A549 (cell line): Measurements from ENCODE around the gene DOP1A. TPM values are rescaled to one million over a fixed set of nuclear protein-coding genes. Genes with fewer than 3 reads are reported as not detected.
"Not testable (repeated sequence)": the region's sequence is repeated elsewhere in the genome, so short reads cannot be mapped to it uniquely, and the experiment has no call there.

Experiments
- ATAC-seq, 2 experiments: fragments of 200-7000 bp in 1 of 2; fragments of >200 bp in 1 of 2; cut with Nextera tagmentation in 1 of 2; cut with Tn5 transposase in 1 of 2; 3 replicates each; pipeline versions ENCODE4 v1.8.0 to v1.9.1; 2018 to 2020; ENCODE audit warnings: mild to moderate bottlenecking in 1 of 2, moderate library complexity in 1 of 2
- CTCF ChIA-PET: fragments of 300-600 bp; sonication (Branson Sonifier 250); formaldehyde crosslinking; extraction: SDS; loops from one replicate; lab custom pipeline; 2021; ENCODE audit warnings: antibody characterized with exemption, inconsistent platforms; lab: Yijun Ruan, JAX
- POLR2A ChIA-PET: fragments of 350-600 bp; formaldehyde crosslinking; extraction: SDS; loops from one replicate; lab custom pipeline; 2021; ENCODE audit warnings: antibody characterized with exemption, inconsistent platforms; lab: Yijun Ruan, JAX
- DNase-seq, 2 experiments: peaks; one replicate each; pipeline versions ENCODE4 v3.0.0 to v3.0.0-alpha.2; 2011 to 2016; ENCODE audit warnings: low read depth in 1 of 2, low spot score in 1 of 2
- FAIRE-seq: peaks from 2 replicates; lab custom pipeline; 2011; peaks lifted over from hg19 to GRCh38; lab: Jason Lieb, UNC
- H3K27ac ChIP-seq, 2 experiments: fragments of >200 bp; sonication (Bioruptor Twin); formaldehyde crosslinking; 3 replicates each; pipeline ENCODE4 v1.5.1; 2016 to 2017
- H3K4me1 ChIP-seq: fragments of >200 bp; sonication (Bioruptor Twin); formaldehyde crosslinking; 3 replicates; pipeline ENCODE4 v1.6.1; 2016
- H3K4me2 ChIP-seq: fragments of >200 bp; sonication (Bioruptor Twin); formaldehyde crosslinking; 3 replicates; pipeline ENCODE4 v1.6.1; 2016
- H3K4me3 ChIP-seq: fragments of >200 bp; sonication (Bioruptor Twin); formaldehyde crosslinking; 3 replicates; pipeline ENCODE4 v1.5.1; 2016
- H3K9me3 ChIP-seq: fragments of >200 bp; sonication (Bioruptor Twin); formaldehyde crosslinking; 3 replicates; pipeline ENCODE4 v1.6.1; 2016
- CBX2 ChIP-seq: fragments of 200-600 bp; sonication (generic); IDR thresholded peaks from 2 replicates; pipeline ENCODE4 v1.6.1; 2016; ENCODE audit warnings: low read depth, mild to moderate bottlenecking, borderline replicate concordance
- CHD2 ChIP-seq: fragments of 150-350 bp; IDR thresholded peaks from 2 replicates; pipeline ENCODE4 v1.6.1; 2014; ENCODE audit warnings: low read length; ENCODE audit not compliant: partially characterized antibody
- CHD4 ChIP-seq: fragments of 200-600 bp; sonication (generic); IDR thresholded peaks from 2 replicates; pipeline ENCODE4 v1.6.1; 2016; ENCODE audit warnings: antibody characterized with exemption, mild to moderate bottlenecking, borderline replicate concordance
- E2F6 ChIP-seq: IDR thresholded peaks from 2 replicates; pipeline ENCODE4 v1.6.1; 2012; ENCODE audit warnings: low read depth, borderline replicate concordance
- HDAC2 ChIP-seq: fragments of 200-600 bp; sonication (generic); IDR thresholded peaks from 2 replicates; pipeline ENCODE4 v1.6.1; 2016
- HOXB5 ChIP-seq: fragments of 250-450 bp; sonication (Bioruptor Pico); IDR thresholded peaks from 2 replicates; pipeline ENCODE4 v1.5.0; 2020; ENCODE audit warnings: mild to moderate bottlenecking, moderate library complexity
- JUN ChIP-seq, 2 experiments: fragments of >200 bp; sonication (Bioruptor Twin); formaldehyde crosslinking; IDR thresholded peaks; 2 replicates in 1 of 2; 3 replicates in 1 of 2; pipeline ENCODE4 v1.6.1; 2016 to 2017
- KDM1A ChIP-seq: fragments of 200-600 bp; sonication (generic); IDR thresholded peaks from 2 replicates; pipeline ENCODE4 v1.6.1; 2016; ENCODE audit warnings: low read depth, mild to moderate bottlenecking
- KDM5A ChIP-seq: fragments of 200-600 bp; sonication (generic); IDR thresholded peaks from 2 replicates; pipeline ENCODE4 v1.6.1; 2016; ENCODE audit warnings: antibody characterized with exemption, mild to moderate bottlenecking
- MYC ChIP-seq: IDR thresholded peaks from 2 replicates; pipeline ENCODE4 v1.6.1; 2012; ENCODE audit warnings: mild to moderate bottlenecking, inconsistent platforms, low read length, improper control_type of control experiment, borderline replicate concordance
- NFE2L2 ChIP-seq: fragments of 150-350 bp; conservative IDR thresholded peaks from 2 replicates; pipeline ENCODE4 v1.6.1; 2014; ENCODE audit warnings: low read length
- NR3C1 ChIP-seq: fragments of >200 bp; sonication (Bioruptor Twin); formaldehyde crosslinking; IDR thresholded peaks from 3 replicates; pipeline ENCODE4 v1.6.1; 2017
- PHF8 ChIP-seq: fragments of 200-600 bp; sonication (generic); IDR thresholded peaks from 2 replicates; pipeline ENCODE4 v1.6.1; 2016; ENCODE audit warnings: low read depth, mild to moderate bottlenecking, antibody characterized with exemption, moderate library complexity, borderline replicate concordance
- POLR2AphosphoS2 ChIP-seq: conservative IDR thresholded peaks from 2 replicates; pipeline ENCODE4 v1.6.1; 2012; ENCODE audit warnings: low read length, improper control_type of control experiment, inconsistent platforms
- RAD21 ChIP-seq, 2 experiments: fragments of >200 bp in 1 of 2; sonication (Bioruptor Twin) in 1 of 2; formaldehyde crosslinking in 1 of 2; IDR thresholded peaks in 1 of 2; conservative IDR thresholded peaks in 1 of 2; 2 replicates in 1 of 2; 3 replicates in 1 of 2; pipeline ENCODE4 v1.6.1; 2012 to 2018; ENCODE audit warnings: inconsistent platforms in 1 of 2
- TFCP2L1 ChIP-seq: fragments of 250-450 bp; sonication (Bioruptor Pico); IDR thresholded peaks from 2 replicates; pipeline ENCODE4 v1.5.0; 2021; ENCODE audit warnings: mild to moderate bottlenecking
- ZNF302 ChIP-seq: fragments of 250-450 bp; sonication (Bioruptor Pico); IDR thresholded peaks from 2 replicates; pipeline ENCODE4 v1.9.0; 2021; ENCODE audit warnings: inconsistent platforms, mild to moderate bottlenecking, moderate library complexity
- WGBS: methylation state at CpG from one replicate; pipeline ENCODE4 v1.1.6; 2017; ENCODE audit errors: missing lambda C conversion rate; 5-methylcytosine and 5-hydroxymethylcytosine counted together
- polyA plus RNA-seq, 4 experiments: library from polyadenylated mRNA; depleted of rRNA in 3 of 4; stranded (reverse); fragments of >200 nt; fragmentation: RNase III in 1 of 4; extraction: RNeasy Plus Mini Kit Qiagen cat#74134 plus additional on column Dnase treatment in 1 of 4; gene quantifications; 2 replicates in 3 of 4; 3 replicates in 1 of 4; pipeline ENCODE4 v1.2.3, GENCODE V29; 2011 to 2017
- TF ChIP-seq, protein P1 (sequence below): IDR thresholded peaks from 2 replicates; pipeline ENCODE4 v1.6.1; 2012
- TF ChIP-seq, protein P2 (sequence below): fragments of 250-450 bp; sonication (Bioruptor Pico); IDR thresholded peaks from 2 replicates; pipeline ENCODE4 v1.5.0; 2020; ENCODE audit warnings: low read depth, mild to moderate bottlenecking, moderate library complexity
- TF ChIP-seq, protein P3 (sequence below): fragments of 250-450 bp; sonication (Bioruptor Pico); IDR thresholded peaks from 2 replicates; pipeline ENCODE4 v1.5.0; 2021; ENCODE audit warnings: mild to moderate bottlenecking, moderate library complexity, borderline replicate concordance

DOP1A gene
- polyA plus RNA-seq, 2 of the 4 experiments (the other 2 are of a cell fraction): 2.2 to 5.9 TPM

- Histone ChIP-seq H3K4me1 (peaks cover 6% of the 10 kb centered on the region; the same call in 1 of the 3 replicates), H3K4me2 (no peak overlapping the region), H3K4me3 (no peak overlapping the region), H3K9me3 (no peaks in the 10 kb centered on the region), H3K27ac (no peak overlapping the region)
- FAIRE-seq (no peak), ATAC-seq (no peak), DNase-seq (no peak)
- WGBS: over 99% methylated on average over 6 of the region's 6 CpGs
- TF ChIP-seq E2F6: no peak
- TF ChIP-seq, protein P1, sequence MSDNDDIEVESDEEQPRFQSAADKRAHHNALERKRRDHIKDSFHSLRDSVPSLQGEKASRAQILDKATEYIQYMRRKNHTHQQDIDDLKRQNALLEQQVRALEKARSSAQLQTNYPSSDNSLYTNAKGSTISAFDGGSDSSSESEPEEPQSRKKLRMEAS: no peak
- TF ChIP-seq, protein P2, sequence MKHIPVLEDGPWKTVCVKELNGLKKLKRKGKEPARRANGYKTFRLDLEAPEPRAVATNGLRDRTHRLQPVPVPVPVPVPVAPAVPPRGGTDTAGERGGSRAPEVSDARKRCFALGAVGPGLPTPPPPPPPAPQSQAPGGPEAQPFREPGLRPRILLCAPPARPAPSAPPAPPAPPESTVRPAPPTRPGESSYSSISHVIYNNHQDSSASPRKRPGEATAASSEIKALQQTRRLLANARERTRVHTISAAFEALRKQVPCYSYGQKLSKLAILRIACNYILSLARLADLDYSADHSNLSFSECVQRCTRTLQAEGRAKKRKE (CRISPR knock-in tag): no peak
- no peak for TF ChIP-seq NR3C1
- TF ChIP-seq CHD4: no peak
- no peak for TF ChIP-seq ZNF302 (CRISPR knock-in tag)
- TF ChIP-seq TFCP2L1 (CRISPR knock-in tag): no peak
- no peak for TF ChIP-seq HOXB5 (CRISPR knock-in tag)
- TF ChIP-seq PHF8: no peak
- no peak for TF ChIP-seq HDAC2
- no peak for TF ChIP-seq POLR2AphosphoS2
- ChIA-PET POLR2A (no interaction called here), CTCF (interaction anchor here (1.3 to 1.6 kb wide), 2 partner anchors 24 to 324 kb away, joined by 3 to 4 read pairs; no protein-coding TSS in a partner anchor)
These were observed 123.2 kb downstream of the DOP1A start for GRCh38 chr6:83190626-83191025.

GRCh38 chr6:83191974-83192373 lies 124.5 kb downstream of the DOP1A start:
- H3K4me1 ChIP-seq, POLR2A ChIA-PET, FAIRE-seq, CTCF ChIA-PET, H3K9me3 ChIP-seq, DNase-seq, ATAC-seq: not testable (repeated sequence)
- peak overlapping the region; percentile 82 to 95; a peak in 3 of 6 replicates for H3K27ac ChIP-seq
- peak overlapping the region; percentile 90 for H3K4me3 ChIP-seq
- H3K4me2 ChIP-seq: peak overlapping the region; percentile 81
- 93% methylated on average over 18 of the region's 18 CpGs for WGBS

- TF ChIP-seq NFE2L2: no peak
- no peak for TF ChIP-seq CHD4
- no peak for TF ChIP-seq CBX2
- TF ChIP-seq, protein P2 (CRISPR knock-in tag): no peak
- TF ChIP-seq RAD21 (conservative IDR thresholded peaks at IDR 0.05 in 1 of 2, IDR thresholded peaks at IDR 0.05 in 1 of 2): no peak
- no peak for TF ChIP-seq KDM5A
- TF ChIP-seq HDAC2: no peak
- TF ChIP-seq MYC: no peak
- no peak for TF ChIP-seq JUN (IDR thresholded peaks at IDR 0.05)
- TF ChIP-seq ZNF302 (CRISPR knock-in tag): no peak
- TF ChIP-seq CHD2: no peak
- TF ChIP-seq KDM1A: no peak
- TF ChIP-seq, protein P3, sequence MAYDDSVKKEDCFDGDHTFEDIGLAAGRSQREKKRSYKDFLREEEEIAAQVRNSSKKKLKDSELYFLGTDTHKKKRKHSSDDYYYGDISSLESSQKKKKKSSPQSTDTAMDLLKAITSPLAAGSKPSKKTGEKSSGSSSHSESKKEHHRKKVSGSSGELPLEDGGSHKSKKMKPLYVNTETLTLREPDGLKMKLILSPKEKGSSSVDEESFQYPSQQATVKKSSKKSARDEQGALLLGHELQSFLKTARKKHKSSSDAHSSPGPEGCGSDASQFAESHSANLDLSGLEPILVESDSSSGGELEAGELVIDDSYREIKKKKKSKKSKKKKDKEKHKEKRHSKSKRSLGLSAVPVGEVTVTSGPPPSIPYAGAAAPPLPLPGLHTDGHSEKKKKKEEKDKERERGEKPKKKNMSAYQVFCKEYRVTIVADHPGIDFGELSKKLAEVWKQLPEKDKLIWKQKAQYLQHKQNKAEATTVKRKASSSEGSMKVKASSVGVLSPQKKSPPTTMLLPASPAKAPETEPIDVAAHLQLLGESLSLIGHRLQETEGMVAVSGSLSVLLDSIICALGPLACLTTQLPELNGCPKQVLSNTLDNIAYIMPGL (CRISPR knock-in tag): no peak
- TF ChIP-seq, all 56 proteins: peak for 0
- peak overlapping the region; percentile 82 to 95 for H3K27ac ChIP-seq
- H3K9me3 ChIP-seq: no peaks in the 10 kb centered on the region
- H3K4me2 ChIP-seq: peak overlapping the region; percentile 81
- peaks cover 6% of the 10 kb centered on the region; the same call in 1 of the 3 replicates for H3K4me1 ChIP-seq
- ATAC-seq (no peak), DNase-seq (no peak), FAIRE-seq (no peak)
- WGBS: 5% methylated on average over 4 of the region's 4 CpGs
- peak overlapping the region; percentile 90 for H3K4me3 ChIP-seq
- ChIA-PET CTCF (no interaction called here), POLR2A (no interaction called here)
These were observed 125.0 kb downstream of the DOP1A start for GRCh38 chr6:83192456-83192855.
